Kidney (tissue), 14 donors: ENCODE data around the gene NSUN7. TPM values are rescaled to one million over a fixed set of nuclear protein-coding genes. Genes with fewer than 3 reads are reported as not detected.

Experiments used
- DNase-seq, 5 donors: peaks; one replicate each; pipeline ENCODE4 v3.0.0-alpha.2; 2013 to 2020
- FAIRE-seq: peaks from 2 replicates; lab custom pipeline; 2012; peaks lifted over from hg19 to GRCh38; lab: Jason Lieb, UNC
- H3K27ac ChIP-seq, 2 donors: one replicate each; pipeline ENCODE4 v1.7.0; 2013; ENCODE audit warnings: low read depth in 2 of 2, low read length in 2 of 2, inconsistent platforms in 1 of 2
- H3K27me3 ChIP-seq: one replicate; pipeline ENCODE4 v1.7.1; 2013; ENCODE audit warnings: low read length, inconsistent platforms; ENCODE audit not compliant: control insufficient read depth, insufficient read depth
- H3K36me3 ChIP-seq, 3 donors: one replicate each; pipeline versions ENCODE4 v1.7.0 to v1.7.1; 2013; ENCODE audit warnings: low read length in 3 of 3, control low read depth in 1 of 3, inconsistent platforms in 1 of 3; ENCODE audit not compliant: insufficient read depth in 3 of 3, control insufficient read depth in 2 of 3
- H3K4me1 ChIP-seq, 3 donors: one replicate each; pipeline versions ENCODE4 v1.7.0 to v1.7.1; 2013; ENCODE audit warnings: low read length in 3 of 3, inconsistent platforms in 1 of 3, low read depth in 1 of 3; ENCODE audit not compliant: control insufficient read depth in 2 of 3, insufficient read depth in 2 of 3
- H3K4me3 ChIP-seq, 3 donors: one replicate each; pipeline versions ENCODE4 v1.7.0 to v1.8.1; 2013; ENCODE audit warnings: low read length in 3 of 3, control low read depth in 1 of 3, inconsistent platforms in 1 of 3
- H3K9ac ChIP-seq, 3 donors: one replicate each; pipeline versions ENCODE4 v1.7.0 to v1.7.1; 2013; ENCODE audit warnings: low read length in 3 of 3, control low read depth in 1 of 3, inconsistent platforms in 1 of 3
- H3K9me3 ChIP-seq, 3 donors: one replicate each; pipeline versions ENCODE4 v1.7.0 to v1.7.1; 2013; ENCODE audit warnings: low read length in 3 of 3, control low read depth in 1 of 3, inconsistent platforms in 1 of 3; ENCODE audit not compliant: control insufficient read depth in 2 of 3, insufficient read depth in 1 of 3
- intact Hi-C: fragments of 100-400 bp; cut with DNase I; formaldehyde crosslinking; loops from one replicate; pipeline ENCODE4 v1.11.1; 2022
- polyA plus RNA-seq: library from polyadenylated mRNA; stranded (reverse); fragments of 350-450 nt; fragmentation: Illumina TruSeq; extraction: RNeasy Lipid Tissue Mini Kit (QIAGEN cat#74804); gene quantifications from one replicate; pipeline ENCODE4 v1.2.3, GENCODE V29; 2014; ENCODE audit warnings: low read depth, low replicate concordance; ENCODE audit not compliant: insufficient read depth
- total RNA-seq: library from RNA; stranded (reverse); fragmentation: NEBNext Ultra II Directional; extraction: Animal tissue kit (Norgen Biotek cat#: 25700); gene quantifications from one replicate; pipeline ENCODE4 v1.2.1, GENCODE V29; 2021
- TF ChIP-seq, protein P1 (sequence below): IDR thresholded peaks from 3 replicates; pipeline ENCODE4 v1.5.1; 2012; ENCODE audit warnings: mild to moderate bottlenecking, moderate library complexity, borderline replicate concordance; ENCODE audit not compliant: insufficient read depth; ENCODE audit errors: extremely low read depth
- donor health status: control.
- donor health status: control.
- donor health status: control.
- donor health status: control.
- donor health status: control.
- donor health status: DM: yes; HTN: yes; CAD: no.
- donor health status: Normal renal cell carcinoma (clear cell type).

Gene NSUN7
- total and polyA plus RNA-seq, 2 donors from 2014 or later: 4.1 to 7.6 TPM

DNA sequence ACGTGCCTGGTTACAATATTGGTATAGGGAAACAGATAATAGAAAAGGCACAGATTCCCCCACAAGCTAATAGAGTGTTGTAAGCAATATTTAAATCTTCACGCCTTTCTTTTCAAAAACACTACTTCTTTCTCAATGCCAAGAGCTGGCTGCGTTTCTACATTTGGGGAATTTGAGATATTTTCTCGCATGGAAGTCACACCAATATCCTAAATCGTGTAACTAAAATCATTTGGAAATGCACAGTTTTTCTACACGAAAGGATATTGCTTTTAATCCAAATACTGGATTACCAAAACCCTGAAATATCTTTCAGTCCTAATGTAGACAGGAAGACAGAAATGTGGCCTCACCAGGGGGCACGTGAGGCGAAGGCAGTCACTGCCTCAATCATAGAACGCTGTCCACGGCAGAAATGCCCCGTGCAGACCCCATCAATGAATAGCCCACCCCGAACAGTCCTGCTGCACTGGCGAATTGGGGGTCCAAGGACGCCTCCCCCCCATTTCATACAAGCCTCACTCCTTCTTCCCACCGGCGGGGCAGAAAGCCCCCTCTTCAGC, 106.6 kb downstream of the NSUN7 start:
- H3K4me3 ChIP-seq: peak overlapping the region; percentile 26 to 56 (median 51)
- no peaks in the 10 kb centered on the region for H3K36me3 ChIP-seq
- no peak for FAIRE-seq
- TF ChIP-seq, protein P1, sequence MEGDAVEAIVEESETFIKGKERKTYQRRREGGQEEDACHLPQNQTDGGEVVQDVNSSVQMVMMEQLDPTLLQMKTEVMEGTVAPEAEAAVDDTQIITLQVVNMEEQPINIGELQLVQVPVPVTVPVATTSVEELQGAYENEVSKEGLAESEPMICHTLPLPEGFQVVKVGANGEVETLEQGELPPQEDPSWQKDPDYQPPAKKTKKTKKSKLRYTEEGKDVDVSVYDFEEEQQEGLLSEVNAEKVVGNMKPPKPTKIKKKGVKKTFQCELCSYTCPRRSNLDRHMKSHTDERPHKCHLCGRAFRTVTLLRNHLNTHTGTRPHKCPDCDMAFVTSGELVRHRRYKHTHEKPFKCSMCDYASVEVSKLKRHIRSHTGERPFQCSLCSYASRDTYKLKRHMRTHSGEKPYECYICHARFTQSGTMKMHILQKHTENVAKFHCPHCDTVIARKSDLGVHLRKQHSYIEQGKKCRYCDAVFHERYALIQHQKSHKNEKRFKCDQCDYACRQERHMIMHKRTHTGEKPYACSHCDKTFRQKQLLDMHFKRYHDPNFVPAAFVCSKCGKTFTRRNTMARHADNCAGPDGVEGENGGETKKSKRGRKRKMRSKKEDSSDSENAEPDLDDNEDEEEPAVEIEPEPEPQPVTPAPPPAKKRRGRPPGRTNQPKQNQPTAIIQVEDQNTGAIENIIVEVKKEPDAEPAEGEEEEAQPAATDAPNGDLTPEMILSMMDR: no peak
- H3K27me3 ChIP-seq: no peaks in the 10 kb centered on the region
- H3K27ac ChIP-seq: no peak overlapping the region
- intact Hi-C loops: no loop called here
- peaks cover 0 to 5% (median 0%) of the 10 kb centered on the region in 3 donors for H3K4me1 ChIP-seq
- DNase-seq: peak in 1 of 5 donors; percentile 54
- H3K9ac ChIP-seq: no peak overlapping the region
- no peaks in the 10 kb centered on the region for H3K9me3 ChIP-seq

DNA sequence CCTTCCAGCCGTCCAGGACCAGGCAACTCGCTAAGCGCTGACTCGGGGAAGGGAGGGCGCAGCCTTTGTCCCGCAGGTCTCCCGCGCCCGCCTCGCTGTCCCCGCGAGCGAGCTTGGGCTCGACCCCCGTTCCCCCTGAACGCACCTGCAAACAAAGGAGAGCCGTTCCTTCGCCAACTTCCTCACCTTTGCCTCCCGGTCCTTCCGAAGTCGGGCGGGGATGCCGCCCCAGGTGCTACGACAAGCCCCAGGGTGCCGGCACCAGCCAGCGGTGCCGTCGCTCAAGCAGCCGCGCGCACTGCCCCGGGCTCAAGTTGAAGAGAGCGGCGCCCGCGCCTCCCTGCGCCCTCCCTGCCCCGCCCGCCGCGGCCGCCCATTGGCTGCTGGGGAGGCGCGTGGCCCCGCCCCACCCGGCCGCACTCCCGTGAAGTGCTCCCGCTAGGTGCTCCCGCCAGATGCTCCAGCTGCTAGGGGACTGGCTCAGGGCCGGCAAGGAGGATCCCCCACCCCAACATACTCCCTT, 107.1 kb downstream of the NSUN7 start:
- Histone ChIP-seq H3K36me3 (no peaks in the 10 kb centered on the region), H3K27ac (no peak overlapping the region), H3K4me1 (peaks cover 0 to 5% (median 0%) of the 10 kb centered on the region in 3 donors), H3K4me3 (peak overlapping the region; percentile 51 to 57 (median 56)), H3K9ac (no peak overlapping the region), H3K9me3 (no peaks in the 10 kb centered on the region), H3K27me3 (no peaks in the 10 kb centered on the region)
- no peak for FAIRE-seq
- TF ChIP-seq, protein P1: no peak
- intact Hi-C loops: no loop called here
- DNase-seq: peak; percentile 84 to 92 (median 88)

DNA sequence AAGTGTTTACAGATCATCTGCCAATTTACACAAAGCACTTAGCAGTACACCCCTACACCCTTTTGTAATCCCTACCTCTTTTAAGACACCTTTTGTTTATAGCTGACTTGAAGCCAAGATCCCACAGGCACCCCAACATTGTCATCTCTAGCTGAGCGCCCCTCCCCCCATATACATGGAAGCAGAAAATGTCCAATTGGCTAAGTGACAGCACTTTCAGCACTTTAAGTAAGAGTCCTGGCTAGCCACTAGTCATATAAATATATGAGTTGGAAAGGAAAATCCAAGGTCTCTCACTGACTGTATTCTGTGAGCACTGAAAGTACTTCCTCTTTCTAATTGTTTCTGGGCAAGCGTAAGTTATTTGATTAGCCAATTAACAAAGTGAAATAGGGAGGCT, 108.2 kb downstream of the NSUN7 start:
- TF ChIP-seq, protein P1: no peak
- Histone ChIP-seq H3K9ac (no peak overlapping the region), H3K36me3 (no peaks in the 10 kb centered on the region), H3K4me3 (no peak overlapping the region), H3K27ac (no peak overlapping the region), H3K4me1 (peaks cover 0 to 5% (median 0%) of the 10 kb centered on the region in 3 donors), H3K9me3 (no peaks in the 10 kb centered on the region), H3K27me3 (no peaks in the 10 kb centered on the region)
- no peak for DNase-seq
- intact Hi-C loops: no loop called here
- FAIRE-seq: no peak
